Liver (tissue), 9 donors: ENCODE data around the gene TMEM186. TPM values are rescaled to one million over a fixed set of nuclear protein-coding genes. Genes with fewer than 3 reads are reported as not detected.

Experiments
- DNase-seq: peaks from one replicate; pipeline ENCODE4 v3.0.0-alpha.2; 2017; ENCODE audit warnings: low spot score
- H3K27ac ChIP-seq, 2 donors: one replicate each; pipeline ENCODE4 v1.7.0; 2013; ENCODE audit warnings: inconsistent platforms in 2 of 2, low read length in 2 of 2, control low read depth in 1 of 2, low read depth in 1 of 2, mild to moderate bottlenecking in 1 of 2
- H3K27me3 ChIP-seq, 4 donors: one replicate each; pipeline versions ENCODE4 v1.6.1 to v1.7.0; 2013; ENCODE audit warnings: low read length in 3 of 4, inconsistent platforms in 1 of 4, mild to moderate bottlenecking in 1 of 4, moderate library complexity in 1 of 4; ENCODE audit not compliant: control insufficient read depth in 4 of 4, insufficient read depth in 4 of 4
- H3K36me3 ChIP-seq, 4 donors: one replicate each; pipeline versions ENCODE4 v1.6.1 to v1.7.0; 2013; ENCODE audit warnings: low read length in 3 of 4, mild to moderate bottlenecking in 3 of 4, low read depth in 1 of 4, moderate library complexity in 1 of 4; ENCODE audit not compliant: control insufficient read depth in 4 of 4, insufficient read depth in 3 of 4
- H3K4me1 ChIP-seq, 4 donors: one replicate each; pipeline versions ENCODE4 v1.6.1 to v1.7.0; 2013; ENCODE audit warnings: low read length in 3 of 4, mild to moderate bottlenecking in 3 of 4, moderate library complexity in 1 of 4; ENCODE audit not compliant: control insufficient read depth in 4 of 4, insufficient read depth in 4 of 4
- H3K4me3 ChIP-seq, 3 donors: one replicate each; pipeline versions ENCODE4 v1.6.1 to v1.7.0; 2013; ENCODE audit warnings: low read length in 3 of 3, control low read depth in 1 of 3, low read depth in 1 of 3, mild to moderate bottlenecking in 1 of 3
- H3K9ac ChIP-seq, 2 donors: one replicate each; pipeline ENCODE4 v1.7.0; 2013; ENCODE audit warnings: low read length in 2 of 2, mild to moderate bottlenecking in 2 of 2, moderate library complexity in 2 of 2, control low read depth in 1 of 2, low read depth in 1 of 2
- H3K9me3 ChIP-seq, 4 donors: one replicate each; pipeline versions ENCODE4 v1.6.1 to v1.7.0; 2013; ENCODE audit warnings: low read length in 3 of 4; ENCODE audit not compliant: control insufficient read depth in 4 of 4
- EGR1 ChIP-seq, 2 donors: IDR thresholded peaks; 2 replicates each; pipeline ENCODE4 v1.6.1; 2016 to 2018; ENCODE audit warnings: antibody characterized with exemption in 2 of 2, low read depth in 2 of 2
- FOXA1 ChIP-seq: IDR thresholded peaks from 2 replicates; pipeline ENCODE4 v1.6.1; 2016; ENCODE audit warnings: antibody characterized with exemption
- FOXA2 ChIP-seq: IDR thresholded peaks from 2 replicates; pipeline ENCODE4 v1.6.1; 2016; ENCODE audit warnings: antibody characterized with exemption
- GABPA ChIP-seq, 2 donors: IDR thresholded peaks in 1 of 2; conservative IDR thresholded peaks in 1 of 2; 2 replicates each; pipeline ENCODE4 v1.6.1; 2016; ENCODE audit warnings: antibody characterized with exemption in 2 of 2, mild to moderate bottlenecking in 1 of 2, moderate library complexity in 1 of 2
- HNF4A ChIP-seq, 2 donors: conservative IDR thresholded peaks; 2 replicates each; pipeline ENCODE4 v1.6.1; 2016; ENCODE audit warnings: antibody characterized with exemption in 2 of 2, mild to moderate bottlenecking in 2 of 2
- HNF4G ChIP-seq: IDR thresholded peaks from 2 replicates; pipeline ENCODE4 v1.6.1; 2016; ENCODE audit warnings: antibody characterized with exemption
- JUND ChIP-seq, 2 donors: IDR thresholded peaks; 2 replicates each; pipeline ENCODE4 v1.6.1; 2016; ENCODE audit warnings: antibody characterized with exemption in 2 of 2
- NR2F2 ChIP-seq: IDR thresholded peaks from 2 replicates; pipeline ENCODE4 v1.6.1; 2016; ENCODE audit warnings: antibody characterized with exemption
- RAD21 ChIP-seq, 2 donors: IDR thresholded peaks; 2 replicates each; pipeline ENCODE4 v1.6.1; 2016; ENCODE audit warnings: antibody characterized with exemption in 2 of 2, mild to moderate bottlenecking in 2 of 2
- RXRA ChIP-seq, 2 donors: IDR thresholded peaks; 2 replicates each; pipeline ENCODE4 v1.6.1; 2017 to 2018; ENCODE audit warnings: antibody characterized with exemption in 2 of 2, mild to moderate bottlenecking in 1 of 2
- SP1 ChIP-seq: IDR thresholded peaks from 2 replicates; pipeline ENCODE4 v1.6.1; 2018; ENCODE audit warnings: antibody characterized with exemption, mild to moderate bottlenecking
- TAF1 ChIP-seq: conservative IDR thresholded peaks from 2 replicates; pipeline ENCODE4 v1.6.1; 2016; ENCODE audit warnings: antibody characterized with exemption, mild to moderate bottlenecking
- YY1 ChIP-seq: IDR thresholded peaks from 2 replicates; pipeline ENCODE4 v1.6.1; 2016; ENCODE audit warnings: antibody characterized with exemption, mild to moderate bottlenecking
- WGBS: extraction: QIAGEN DNeasy Blood & Tissue Kit; methylation state at CpG from one replicate; pipeline ENCODE4 v1.1.7; 2013; 5-methylcytosine and 5-hydroxymethylcytosine counted together
- polyA plus RNA-seq, 2 donors: library from polyadenylated mRNA; stranded (reverse) in 1 of 2; unstranded in 1 of 2; fragments of 200-250 nt in 1 of 2; fragments of >200 nt in 1 of 2; fragmentation: Nextera tagmentation in 1 of 2; extraction: Ambion mirVana in 1 of 2; gene quantifications; one replicate each; pipeline versions ENCODE4 v1.2.1 to v1.2.3, GENCODE V29; 2013 to 2015
- total RNA-seq, 2 donors: library from RNA; depleted of rRNA; stranded (reverse); fragments of >200 nt; gene quantifications; one replicate each; pipeline ENCODE4 v1.2.3, GENCODE V29; 2014
- TF ChIP-seq, protein P1 (sequence below): fragments of 150-350 bp; IDR thresholded peaks from 2 replicates; pipeline ENCODE4 v1.5.1; 2017; ENCODE audit warnings: improper control_type of control experiment, low read depth, low read length; ENCODE audit not compliant: missing input control
- TF ChIP-seq, protein P2 (sequence below): IDR thresholded peaks from 2 replicates; pipeline ENCODE4 v1.6.1; 2016; ENCODE audit warnings: antibody characterized with exemption
- TF ChIP-seq, protein P3 (sequence below): IDR thresholded peaks from 2 replicates; pipeline ENCODE4 v1.6.1; 2016; ENCODE audit warnings: antibody characterized with exemption, mild to moderate bottlenecking
- TF ChIP-seq, protein P4 (sequence below): IDR thresholded peaks from 2 replicates; pipeline ENCODE4 v1.6.1; 2016; ENCODE audit warnings: antibody characterized with exemption
- TF ChIP-seq, protein P5 (sequence below): IDR thresholded peaks from 2 replicates; pipeline ENCODE4 v1.6.1; 2016; ENCODE audit warnings: antibody characterized with exemption
- donor health status: healthy.
- donor health status: healthy.
- donor health status: healthy.
- donor health status: healthy.
- donor health status: healthy.

The TMEM186 gene
- total and polyA plus RNA-seq, 4 donors = 3.3 to 11.0 (median 7.1) TPM

DNA sequence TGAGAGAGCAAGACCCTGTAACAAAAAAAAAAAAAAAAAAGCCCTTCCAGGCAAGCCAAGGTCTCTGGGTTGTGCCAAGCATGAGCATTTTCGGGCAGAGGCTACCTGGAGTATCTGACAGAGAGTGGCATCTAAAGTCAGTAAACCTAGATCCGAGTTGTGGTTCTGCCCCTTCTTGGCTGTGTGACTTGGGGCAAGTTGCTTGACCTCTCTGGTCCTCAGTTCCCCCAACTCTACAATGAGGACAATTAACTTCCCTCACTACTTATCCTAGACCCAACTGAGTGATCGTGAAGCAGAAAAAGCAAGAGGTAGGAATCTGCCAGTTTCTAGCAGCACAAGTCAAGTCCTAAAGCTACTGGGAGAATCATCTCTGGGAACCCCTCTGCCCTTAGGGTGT lies 34.4 kb downstream of the TMEM186 start (continued):
- TF ChIP-seq, protein P1, sequence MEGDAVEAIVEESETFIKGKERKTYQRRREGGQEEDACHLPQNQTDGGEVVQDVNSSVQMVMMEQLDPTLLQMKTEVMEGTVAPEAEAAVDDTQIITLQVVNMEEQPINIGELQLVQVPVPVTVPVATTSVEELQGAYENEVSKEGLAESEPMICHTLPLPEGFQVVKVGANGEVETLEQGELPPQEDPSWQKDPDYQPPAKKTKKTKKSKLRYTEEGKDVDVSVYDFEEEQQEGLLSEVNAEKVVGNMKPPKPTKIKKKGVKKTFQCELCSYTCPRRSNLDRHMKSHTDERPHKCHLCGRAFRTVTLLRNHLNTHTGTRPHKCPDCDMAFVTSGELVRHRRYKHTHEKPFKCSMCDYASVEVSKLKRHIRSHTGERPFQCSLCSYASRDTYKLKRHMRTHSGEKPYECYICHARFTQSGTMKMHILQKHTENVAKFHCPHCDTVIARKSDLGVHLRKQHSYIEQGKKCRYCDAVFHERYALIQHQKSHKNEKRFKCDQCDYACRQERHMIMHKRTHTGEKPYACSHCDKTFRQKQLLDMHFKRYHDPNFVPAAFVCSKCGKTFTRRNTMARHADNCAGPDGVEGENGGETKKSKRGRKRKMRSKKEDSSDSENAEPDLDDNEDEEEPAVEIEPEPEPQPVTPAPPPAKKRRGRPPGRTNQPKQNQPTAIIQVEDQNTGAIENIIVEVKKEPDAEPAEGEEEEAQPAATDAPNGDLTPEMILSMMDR = no peak
- no peak for TF ChIP-seq RXRA (IDR thresholded peaks at IDR 0.05)
- TF ChIP-seq NR2F2 = no peak
- no peak for TF ChIP-seq RAD21 (IDR thresholded peaks at IDR 0.05)
- no peak for TF ChIP-seq SP1
- TF ChIP-seq TAF1 = no peak
- TF ChIP-seq, protein P2, sequence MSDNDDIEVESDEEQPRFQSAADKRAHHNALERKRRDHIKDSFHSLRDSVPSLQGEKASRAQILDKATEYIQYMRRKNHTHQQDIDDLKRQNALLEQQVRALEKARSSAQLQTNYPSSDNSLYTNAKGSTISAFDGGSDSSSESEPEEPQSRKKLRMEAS = no peak

DNA sequence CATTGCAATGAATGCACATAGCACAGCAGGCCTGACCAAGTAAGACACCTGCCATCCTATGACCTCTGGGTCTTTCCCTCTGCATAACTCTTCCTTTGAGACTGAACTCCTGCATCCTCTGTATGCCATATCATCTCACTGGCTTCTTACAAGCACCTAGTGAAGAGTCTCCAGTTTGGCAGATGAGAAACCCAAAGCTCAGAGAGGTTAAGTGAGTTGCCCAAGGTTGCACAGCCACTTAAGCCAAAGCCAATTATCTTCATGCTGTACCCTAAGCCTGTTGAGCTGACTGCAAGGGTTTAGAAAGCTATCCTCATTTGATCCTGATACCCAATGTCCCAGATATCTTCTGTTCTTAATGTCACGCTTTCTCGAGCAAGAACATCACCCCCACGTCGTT lies 35.2 kb downstream of the TMEM186 start:
- 97% methylated on average over 4 of the region's 4 CpGs for WGBS
- Histone ChIP-seq H3K27ac (no peak overlapping the region), H3K9me3 (no peaks in the 10 kb centered on the region), H3K4me3 (no peak overlapping the region), H3K9ac (no peak overlapping the region), H3K27me3 (no peaks in the 10 kb centered on the region), H3K4me1 (no peaks in the 10 kb centered on the region), H3K36me3 (peaks cover 2 to 55% (median 36%) of the 10 kb centered on the region in 4 donors)
- TF ChIP-seq EGR1 (IDR thresholded peaks at IDR 0.05; ENCODE audit: low read depth in 2 of 2) = no peak
- TF ChIP-seq RAD21 (IDR thresholded peaks at IDR 0.05) = no peak
- no peak for DNase-seq

DNA sequence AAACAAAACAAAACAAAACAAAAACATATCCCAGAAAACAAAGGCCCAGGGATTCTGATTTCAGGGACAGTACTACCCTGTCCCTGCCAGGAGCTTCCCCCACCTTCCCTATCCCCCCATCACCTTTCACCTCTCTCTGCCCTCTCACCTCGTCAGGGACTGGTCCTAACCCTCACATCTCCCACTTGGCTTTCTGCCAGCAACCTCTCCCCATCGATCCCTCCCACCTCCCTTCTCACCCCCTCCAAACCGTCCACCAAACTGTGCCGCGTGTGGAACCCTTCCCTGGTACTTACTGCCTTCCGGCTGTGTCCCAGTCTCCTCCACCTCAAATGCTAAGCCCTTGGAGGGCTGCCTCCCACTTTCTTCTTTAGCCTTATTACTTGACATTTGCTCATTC lies 36.4 kb downstream of the TMEM186 start:
- DNase-seq = no peak
- no peak overlapping the region for H3K4me3 ChIP-seq
- H3K27me3 ChIP-seq = no peaks in the 10 kb centered on the region
- WGBS = 80% methylated on average over 6 of the region's 6 CpGs
- H3K27ac ChIP-seq = no peak overlapping the region
- no peaks in the 10 kb centered on the region for H3K4me1 ChIP-seq
- no peaks in the 10 kb centered on the region for H3K9me3 ChIP-seq
- TF ChIP-seq NR2F2 (no peak), HNF4A (conservative IDR thresholded peaks at IDR 0.05) (no peak), EGR1 (IDR thresholded peaks at IDR 0.05; ENCODE audit: low read depth in 2 of 2) (no peak), SP1 (no peak), FOXA2 (no peak), FOXA1 (no peak), RAD21 (IDR thresholded peaks at IDR 0.05) (no peak), HNF4G (no peak), TAF1 (no peak), JUND (IDR thresholded peaks at IDR 0.05) (no peak), RXRA (IDR thresholded peaks at IDR 0.05) (no peak), GABPA (IDR thresholded peaks at IDR 0.05 in 1 of 2, conservative IDR thresholded peaks at IDR 0.05 in 1 of 2) (no peak), YY1 (no peak)
- TF ChIP-seq, protein P3, sequence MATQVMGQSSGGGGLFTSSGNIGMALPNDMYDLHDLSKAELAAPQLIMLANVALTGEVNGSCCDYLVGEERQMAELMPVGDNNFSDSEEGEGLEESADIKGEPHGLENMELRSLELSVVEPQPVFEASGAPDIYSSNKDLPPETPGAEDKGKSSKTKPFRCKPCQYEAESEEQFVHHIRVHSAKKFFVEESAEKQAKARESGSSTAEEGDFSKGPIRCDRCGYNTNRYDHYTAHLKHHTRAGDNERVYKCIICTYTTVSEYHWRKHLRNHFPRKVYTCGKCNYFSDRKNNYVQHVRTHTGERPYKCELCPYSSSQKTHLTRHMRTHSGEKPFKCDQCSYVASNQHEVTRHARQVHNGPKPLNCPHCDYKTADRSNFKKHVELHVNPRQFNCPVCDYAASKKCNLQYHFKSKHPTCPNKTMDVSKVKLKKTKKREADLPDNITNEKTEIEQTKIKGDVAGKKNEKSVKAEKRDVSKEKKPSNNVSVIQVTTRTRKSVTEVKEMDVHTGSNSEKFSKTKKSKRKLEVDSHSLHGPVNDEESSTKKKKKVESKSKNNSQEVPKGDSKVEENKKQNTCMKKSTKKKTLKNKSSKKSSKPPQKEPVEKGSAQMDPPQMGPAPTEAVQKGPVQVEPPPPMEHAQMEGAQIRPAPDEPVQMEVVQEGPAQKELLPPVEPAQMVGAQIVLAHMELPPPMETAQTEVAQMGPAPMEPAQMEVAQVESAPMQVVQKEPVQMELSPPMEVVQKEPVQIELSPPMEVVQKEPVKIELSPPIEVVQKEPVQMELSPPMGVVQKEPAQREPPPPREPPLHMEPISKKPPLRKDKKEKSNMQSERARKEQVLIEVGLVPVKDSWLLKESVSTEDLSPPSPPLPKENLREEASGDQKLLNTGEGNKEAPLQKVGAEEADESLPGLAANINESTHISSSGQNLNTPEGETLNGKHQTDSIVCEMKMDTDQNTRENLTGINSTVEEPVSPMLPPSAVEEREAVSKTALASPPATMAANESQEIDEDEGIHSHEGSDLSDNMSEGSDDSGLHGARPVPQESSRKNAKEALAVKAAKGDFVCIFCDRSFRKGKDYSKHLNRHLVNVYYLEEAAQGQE = no peak
- TF ChIP-seq, protein P1 = no peak
- TF ChIP-seq, protein P4, sequence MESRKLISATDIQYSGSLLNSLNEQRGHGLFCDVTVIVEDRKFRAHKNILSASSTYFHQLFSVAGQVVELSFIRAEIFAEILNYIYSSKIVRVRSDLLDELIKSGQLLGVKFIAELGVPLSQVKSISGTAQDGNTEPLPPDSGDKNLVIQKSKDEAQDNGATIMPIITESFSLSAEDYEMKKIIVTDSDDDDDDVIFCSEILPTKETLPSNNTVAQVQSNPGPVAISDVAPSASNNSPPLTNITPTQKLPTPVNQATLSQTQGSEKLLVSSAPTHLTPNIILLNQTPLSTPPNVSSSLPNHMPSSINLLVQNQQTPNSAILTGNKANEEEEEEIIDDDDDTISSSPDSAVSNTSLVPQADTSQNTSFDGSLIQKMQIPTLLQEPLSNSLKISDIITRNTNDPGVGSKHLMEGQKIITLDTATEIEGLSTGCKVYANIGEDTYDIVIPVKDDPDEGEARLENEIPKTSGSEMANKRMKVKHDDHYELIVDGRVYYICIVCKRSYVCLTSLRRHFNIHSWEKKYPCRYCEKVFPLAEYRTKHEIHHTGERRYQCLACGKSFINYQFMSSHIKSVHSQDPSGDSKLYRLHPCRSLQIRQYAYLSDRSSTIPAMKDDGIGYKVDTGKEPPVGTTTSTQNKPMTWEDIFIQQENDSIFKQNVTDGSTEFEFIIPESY = no peak
- TF ChIP-seq, protein P2 = no peak
- TF ChIP-seq, protein P5, sequence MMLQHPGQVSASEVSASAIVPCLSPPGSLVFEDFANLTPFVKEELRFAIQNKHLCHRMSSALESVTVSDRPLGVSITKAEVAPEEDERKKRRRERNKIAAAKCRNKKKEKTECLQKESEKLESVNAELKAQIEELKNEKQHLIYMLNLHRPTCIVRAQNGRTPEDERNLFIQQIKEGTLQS = no peak
- no peak overlapping the region for H3K9ac ChIP-seq
- H3K36me3 ChIP-seq = peaks cover 2 to 58% (median 34%) of the 10 kb centered on the region in 4 donors
